ENCODE measurements around the gene MS4A2. TPM values are rescaled to one million over a fixed set of nuclear protein-coding genes. Genes with fewer than 3 reads are reported as not detected.

Gene MS4A2
- total RNA-seq, 4 donors from 2014 or later, result 0.32 to 1.5 (median 1.2) TPM; not detected in 1

DNA sequence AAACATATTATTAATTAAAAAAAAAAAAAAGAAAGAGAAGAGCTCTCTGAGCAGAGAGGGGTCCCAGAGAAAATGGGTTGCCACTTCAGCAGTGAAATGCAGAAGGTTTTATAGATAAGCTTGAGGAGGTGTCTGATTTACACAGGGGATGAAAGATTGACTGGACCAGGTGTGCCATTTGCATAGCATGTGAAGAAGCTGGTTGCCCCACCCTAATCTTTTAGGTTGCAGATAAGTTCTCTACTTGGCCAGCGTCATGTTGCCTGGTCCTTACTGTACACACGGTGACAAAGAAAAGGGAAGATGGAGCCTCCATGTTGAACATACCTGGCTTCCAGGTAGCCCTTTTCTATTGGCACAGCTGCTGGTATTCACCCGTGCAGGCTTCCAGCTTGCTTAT, 41.4 kb downstream of the MS4A2 start:
- H3K36me3 ChIP-seq, result no peaks in the 10 kb centered on the region
- no peaks in the 10 kb centered on the region for H3K9me3 ChIP-seq
- no peaks in the 10 kb centered on the region for H3K27me3 ChIP-seq
- H3K27ac ChIP-seq, result no peak overlapping the region
- no peaks in the 10 kb centered on the region for H3K4me1 ChIP-seq
- DNase-seq (ENCODE audit: low spot score in 2 of 2), result no peak
- no peak for TF ChIP-seq POLR2AphosphoS5 (IDR thresholded peaks at IDR 0.05)
- TF ChIP-seq, protein P1, sequence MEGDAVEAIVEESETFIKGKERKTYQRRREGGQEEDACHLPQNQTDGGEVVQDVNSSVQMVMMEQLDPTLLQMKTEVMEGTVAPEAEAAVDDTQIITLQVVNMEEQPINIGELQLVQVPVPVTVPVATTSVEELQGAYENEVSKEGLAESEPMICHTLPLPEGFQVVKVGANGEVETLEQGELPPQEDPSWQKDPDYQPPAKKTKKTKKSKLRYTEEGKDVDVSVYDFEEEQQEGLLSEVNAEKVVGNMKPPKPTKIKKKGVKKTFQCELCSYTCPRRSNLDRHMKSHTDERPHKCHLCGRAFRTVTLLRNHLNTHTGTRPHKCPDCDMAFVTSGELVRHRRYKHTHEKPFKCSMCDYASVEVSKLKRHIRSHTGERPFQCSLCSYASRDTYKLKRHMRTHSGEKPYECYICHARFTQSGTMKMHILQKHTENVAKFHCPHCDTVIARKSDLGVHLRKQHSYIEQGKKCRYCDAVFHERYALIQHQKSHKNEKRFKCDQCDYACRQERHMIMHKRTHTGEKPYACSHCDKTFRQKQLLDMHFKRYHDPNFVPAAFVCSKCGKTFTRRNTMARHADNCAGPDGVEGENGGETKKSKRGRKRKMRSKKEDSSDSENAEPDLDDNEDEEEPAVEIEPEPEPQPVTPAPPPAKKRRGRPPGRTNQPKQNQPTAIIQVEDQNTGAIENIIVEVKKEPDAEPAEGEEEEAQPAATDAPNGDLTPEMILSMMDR (IDR thresholded peaks at IDR 0.05), result no peak
- no peak for TF ChIP-seq POLR2A (IDR thresholded peaks at IDR 0.05)
- no peak for TF ChIP-seq EP300 (IDR thresholded peaks at IDR 0.05)
- H3K4me3 ChIP-seq, result no peak overlapping the region
- WGBS, result 64% methylated on average over 3 of the region's 3 CpGs

DNA sequence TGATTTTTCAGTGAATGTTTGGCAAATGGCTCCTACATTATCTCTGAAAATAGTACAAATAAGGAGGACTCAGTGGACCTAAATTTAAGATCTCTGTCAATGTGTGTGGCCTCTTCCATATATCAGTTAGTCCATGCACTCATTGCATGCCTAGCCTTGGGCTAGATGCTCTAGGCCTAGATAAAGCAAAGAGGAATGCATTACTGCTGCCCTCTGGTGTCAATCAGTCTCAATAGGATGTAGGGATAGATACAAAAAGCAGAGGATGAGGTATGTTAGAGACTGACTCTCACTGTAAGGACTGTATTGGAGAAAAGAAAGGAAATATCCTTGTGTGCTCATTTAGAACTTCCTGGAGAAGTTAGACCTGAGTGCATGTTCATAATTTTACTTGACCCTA, 42.0 kb downstream of the MS4A2 start:
- no peaks in the 10 kb centered on the region for H3K36me3 ChIP-seq
- no peak overlapping the region for H3K4me3 ChIP-seq
- H3K4me1 ChIP-seq, result no peaks in the 10 kb centered on the region
- TF ChIP-seq POLR2AphosphoS5 (IDR thresholded peaks at IDR 0.05) (no peak), EP300 (IDR thresholded peaks at IDR 0.05) (no peak), POLR2A (IDR thresholded peaks at IDR 0.05) (no peak)
- TF ChIP-seq, protein P1 (IDR thresholded peaks at IDR 0.05), result no peak
- H3K27me3 ChIP-seq, result no peaks in the 10 kb centered on the region
- no peak overlapping the region for H3K27ac ChIP-seq
- no peaks in the 10 kb centered on the region for H3K9me3 ChIP-seq
- no peak for DNase-seq (ENCODE audit: low spot score in 2 of 2)

DNA sequence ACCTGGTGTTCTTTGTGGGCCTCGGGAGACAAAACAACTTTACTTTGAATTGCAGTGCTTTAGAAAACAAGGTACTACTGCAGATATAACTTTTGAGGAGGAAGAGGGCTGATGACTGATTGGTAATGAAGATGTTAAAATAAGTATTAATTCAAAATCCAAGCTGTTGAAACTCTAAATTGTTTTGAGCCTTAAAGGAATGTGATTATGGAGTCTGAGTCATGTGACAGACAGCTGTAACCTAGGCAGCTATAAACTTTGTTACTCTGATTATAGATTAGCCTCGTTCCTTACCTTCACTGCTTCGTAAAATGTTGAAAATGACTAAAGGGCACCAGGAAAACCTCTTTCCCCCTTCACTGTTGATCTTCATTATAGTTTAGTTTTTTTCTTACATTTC, 43.4 kb downstream of the MS4A2 start:
- no peak for DNase-seq (ENCODE audit: low spot score in 2 of 2)
- Histone ChIP-seq H3K27ac (no peak overlapping the region), H3K36me3 (no peaks in the 10 kb centered on the region), H3K4me1 (no peaks in the 10 kb centered on the region), H3K4me3 (no peak overlapping the region), H3K9me3 (peaks cover 5% of the 10 kb centered on the region), H3K27me3 (no peaks in the 10 kb centered on the region)
- TF ChIP-seq EP300 (IDR thresholded peaks at IDR 0.05) (no peak), POLR2A (IDR thresholded peaks at IDR 0.05) (no peak), POLR2AphosphoS5 (IDR thresholded peaks at IDR 0.05) (no peak)
- TF ChIP-seq, protein P1 (IDR thresholded peaks at IDR 0.05), result no peak
- 61% methylated on average over 3 of the region's 3 CpGs for WGBS

DNA sequence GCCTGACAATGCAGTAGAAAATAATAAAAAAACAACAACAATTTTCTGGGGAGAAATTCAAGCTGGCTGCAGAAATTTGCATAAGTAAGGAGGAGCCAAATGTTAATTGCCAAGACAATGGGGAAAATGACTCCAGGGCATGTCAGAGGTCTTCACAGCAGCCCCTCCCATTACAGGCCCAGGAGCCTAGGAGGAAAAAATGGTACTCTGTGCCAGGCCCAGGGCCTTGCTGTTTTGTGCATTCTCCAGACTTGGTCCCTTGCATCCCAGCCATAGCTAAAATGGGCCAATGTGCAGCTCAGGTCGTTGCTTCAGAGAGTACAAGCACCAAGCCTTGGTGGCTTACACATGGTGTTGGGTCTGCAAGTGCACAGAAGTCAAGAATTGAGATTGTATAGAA, 45.5 kb downstream of the MS4A2 start:
- Histone ChIP-seq H3K27ac (no peak overlapping the region), H3K4me3 (no peak overlapping the region), H3K36me3 (no peaks in the 10 kb centered on the region), H3K4me1 (no peaks in the 10 kb centered on the region), H3K9me3 (peaks cover 5% of the 10 kb centered on the region), H3K27me3 (no peaks in the 10 kb centered on the region)
- TF ChIP-seq POLR2AphosphoS5 (IDR thresholded peaks at IDR 0.05) (no peak), POLR2A (IDR thresholded peaks at IDR 0.05) (no peak), EP300 (IDR thresholded peaks at IDR 0.05) (no peak)
- TF ChIP-seq, protein P1 (IDR thresholded peaks at IDR 0.05), result no peak
- DNase-seq (ENCODE audit: low spot score in 2 of 2), result no peak
- 38% methylated on average over 1 of the region's 1 CpG for WGBS

DNA sequence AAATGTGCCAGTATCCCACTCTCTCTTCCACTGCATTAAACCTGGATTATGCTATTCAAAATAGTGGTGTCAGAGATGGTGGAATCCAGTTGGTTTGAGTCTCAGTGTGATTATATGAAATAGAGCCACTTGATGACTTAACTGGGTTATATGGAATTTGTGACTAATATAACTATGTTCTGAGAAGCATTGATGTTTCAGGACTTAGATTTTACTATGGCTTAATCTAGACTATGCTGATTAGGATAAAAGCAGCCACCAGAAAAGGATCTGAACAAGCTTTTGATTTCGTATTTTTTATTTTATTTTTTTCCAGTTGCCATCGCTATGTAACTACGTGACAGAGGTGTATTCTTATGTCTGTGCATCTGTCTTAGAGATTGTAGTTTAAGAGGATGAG, 55.3 kb downstream of the MS4A2 start:
- Histone ChIP-seq H3K4me3 (no peak overlapping the region), H3K27me3 (no peaks in the 10 kb centered on the region), H3K9me3 (no peaks in the 10 kb centered on the region), H3K27ac (no peak overlapping the region), H3K36me3 (no peaks in the 10 kb centered on the region), H3K4me1 (no peaks in the 10 kb centered on the region)
- WGBS, result 87% methylated on average over 3 of the region's 3 CpGs
- DNase-seq (ENCODE audit: low spot score in 2 of 2), result no peak
- no peak for TF ChIP-seq EP300 (IDR thresholded peaks at IDR 0.05)
- no peak for TF ChIP-seq POLR2A (IDR thresholded peaks at IDR 0.05)
- TF ChIP-seq POLR2AphosphoS5 (IDR thresholded peaks at IDR 0.05), result no peak
- TF ChIP-seq, protein P1 (IDR thresholded peaks at IDR 0.05), result no peak
